ENCODE measurements around the gene BSDC1. TPM values are rescaled to one million over a fixed set of nuclear protein-coding genes. Genes with fewer than 3 reads are reported as not detected.

Gene BSDC1
- total RNA-seq, 1 experiment from 2014 or later: 44.3 TPM

DNA sequence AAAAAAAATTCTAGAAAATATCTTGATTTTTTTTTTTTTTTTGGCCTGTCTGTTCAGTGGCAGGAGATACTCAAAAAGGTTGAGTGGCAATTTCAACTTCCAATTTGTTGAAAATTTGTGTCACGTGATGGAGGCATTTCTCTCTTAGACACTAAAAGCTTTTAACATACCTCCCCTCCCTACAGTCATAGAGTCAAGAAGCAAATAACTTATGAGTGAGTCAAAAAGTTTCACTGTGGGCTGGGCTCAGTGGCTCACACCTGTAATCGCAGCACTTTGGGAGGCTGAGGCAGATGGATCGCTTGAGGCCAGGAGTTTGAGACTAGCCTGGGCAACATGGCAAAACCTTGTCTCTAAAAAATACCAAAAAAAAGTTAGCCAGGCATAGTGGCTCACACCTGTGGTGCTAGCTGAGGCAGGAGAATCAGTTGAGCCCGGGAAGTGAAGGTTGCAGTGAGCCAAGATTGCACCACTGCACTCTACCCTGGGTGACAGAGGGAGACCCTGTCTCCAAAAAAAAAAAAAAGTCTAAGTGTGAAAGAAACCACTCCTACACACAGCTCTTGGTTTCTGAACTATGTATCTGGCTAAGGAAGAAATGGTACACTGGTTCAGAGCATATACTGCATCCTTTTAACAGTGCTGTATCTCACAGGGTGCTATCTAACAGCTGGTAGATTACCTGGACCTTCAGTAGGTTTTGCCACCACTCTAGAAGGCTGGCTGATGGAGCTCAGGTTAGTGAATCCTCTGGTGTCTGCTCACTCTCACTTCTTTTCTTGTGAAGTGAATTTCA lies 11.6 kb upstream of the BSDC1 start:
- Mint-ChIP-seq H3K4me3 (no peak overlapping the region), H3K36me3 (peaks cover 3% of the 10 kb centered on the region; the same call in 1 of the 2 replicates), H3K27me3 (ENCODE audit: low read depth) (peaks cover 5% of the 10 kb centered on the region; the same call in 1 of the 2 replicates), H3K4me1 (peaks cover 3% of the 10 kb centered on the region; the same call in 1 of the 2 replicates), H3K27ac (no peak overlapping the region), H3K9me3 (peaks cover 6% of the 10 kb centered on the region; the same call in 1 of the 2 replicates)
- TF ChIP-seq FOXJ3 (CRISPR knock-in tag; IDR thresholded peaks at IDR 0.05; ENCODE audit: borderline replicate concordance): no peak
- TF ChIP-seq SP1 (CRISPR knock-in tag; conservative IDR thresholded peaks at IDR 0.05): no peak
- no peak for TF ChIP-seq NFE2L1 (CRISPR knock-in tag; IDR thresholded peaks at IDR 0.05)
- no peak for TF ChIP-seq JUN (CRISPR knock-in tag; IDR thresholded peaks at IDR 0.05)
- TF ChIP-seq, protein P1, sequence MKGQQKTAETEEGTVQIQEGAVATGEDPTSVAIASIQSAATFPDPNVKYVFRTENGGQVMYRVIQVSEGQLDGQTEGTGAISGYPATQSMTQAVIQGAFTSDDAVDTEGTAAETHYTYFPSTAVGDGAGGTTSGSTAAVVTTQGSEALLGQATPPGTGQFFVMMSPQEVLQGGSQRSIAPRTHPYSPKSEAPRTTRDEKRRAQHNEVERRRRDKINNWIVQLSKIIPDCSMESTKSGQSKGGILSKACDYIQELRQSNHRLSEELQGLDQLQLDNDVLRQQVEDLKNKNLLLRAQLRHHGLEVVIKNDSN (CRISPR knock-in tag; IDR thresholded peaks at IDR 0.05): no peak
- no peak for TF ChIP-seq EMX1 (CRISPR knock-in tag; IDR thresholded peaks at IDR 0.05)
- no peak for TF ChIP-seq SMAD3 (CRISPR knock-in tag; IDR thresholded peaks at IDR 0.05; ENCODE audit: borderline replicate concordance)
- no peak for TF ChIP-seq SMAD4 (CRISPR knock-in tag; IDR thresholded peaks at IDR 0.05)
- TF ChIP-seq, protein P2, sequence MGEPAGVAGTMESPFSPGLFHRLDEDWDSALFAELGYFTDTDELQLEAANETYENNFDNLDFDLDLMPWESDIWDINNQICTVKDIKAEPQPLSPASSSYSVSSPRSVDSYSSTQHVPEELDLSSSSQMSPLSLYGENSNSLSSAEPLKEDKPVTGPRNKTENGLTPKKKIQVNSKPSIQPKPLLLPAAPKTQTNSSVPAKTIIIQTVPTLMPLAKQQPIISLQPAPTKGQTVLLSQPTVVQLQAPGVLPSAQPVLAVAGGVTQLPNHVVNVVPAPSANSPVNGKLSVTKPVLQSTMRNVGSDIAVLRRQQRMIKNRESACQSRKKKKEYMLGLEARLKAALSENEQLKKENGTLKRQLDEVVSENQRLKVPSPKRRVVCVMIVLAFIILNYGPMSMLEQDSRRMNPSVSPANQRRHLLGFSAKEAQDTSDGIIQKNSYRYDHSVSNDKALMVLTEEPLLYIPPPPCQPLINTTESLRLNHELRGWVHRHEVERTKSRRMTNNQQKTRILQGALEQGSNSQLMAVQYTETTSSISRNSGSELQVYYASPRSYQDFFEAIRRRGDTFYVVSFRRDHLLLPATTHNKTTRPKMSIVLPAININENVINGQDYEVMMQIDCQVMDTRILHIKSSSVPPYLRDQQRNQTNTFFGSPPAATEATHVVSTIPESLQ (CRISPR knock-in tag; IDR thresholded peaks at IDR 0.05): no peak
- TF ChIP-seq KAT7 (CRISPR knock-in tag; IDR thresholded peaks at IDR 0.05; ENCODE audit: borderline replicate concordance): no peak
- ATAC-seq (no peak), DNase-seq (ENCODE audit: low spot score) (no peak)
- ChIA-PET POLR2A (interaction anchor here (0.6 kb wide), 1 partner anchor 351 kb away, joined by 4 read pairs; no protein-coding TSS in a partner anchor), CTCF (interaction anchor here (0.6 to 1.8 kb wide), 5 partner anchors 12 to 361 kb away, joined by 3 to 7 read pairs (median 4); partner anchors contain the start of gene BSDC1)

DNA sequence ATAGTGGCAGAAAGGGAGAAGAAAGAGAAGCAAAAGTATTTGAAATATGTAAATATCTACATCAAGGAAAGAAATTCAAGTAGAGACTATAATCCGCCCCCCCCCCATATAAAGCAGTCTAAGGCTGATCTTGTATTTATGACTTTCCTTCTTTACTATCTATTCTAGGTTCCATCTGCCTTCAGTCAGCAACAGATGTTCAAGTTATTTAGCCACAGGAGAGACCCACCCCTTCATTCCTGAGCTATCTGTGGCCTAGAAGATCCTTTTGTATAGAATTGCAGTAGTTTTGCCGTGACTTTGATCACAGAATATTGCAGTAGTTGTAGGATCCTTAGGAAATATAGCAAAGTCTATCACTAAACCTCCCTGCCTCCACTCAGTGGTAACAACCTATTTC lies 10.7 kb upstream of the BSDC1 start:
- Mint-ChIP-seq H3K4me1 (peaks cover 3% of the 10 kb centered on the region; the same call in 1 of the 2 replicates), H3K9me3 (peaks cover 6% of the 10 kb centered on the region; the same call in 1 of the 2 replicates), H3K27me3 (ENCODE audit: low read depth) (peaks cover 5% of the 10 kb centered on the region; the same call in 1 of the 2 replicates), H3K27ac (no peak overlapping the region), H3K36me3 (peaks cover 3% of the 10 kb centered on the region; the same call in 1 of the 2 replicates), H3K4me3 (no peak overlapping the region)
- TF ChIP-seq ZNF263 (CRISPR knock-in tag; IDR thresholded peaks at IDR 0.05; ENCODE audit: low read depth) (no peak), JUN (CRISPR knock-in tag; IDR thresholded peaks at IDR 0.05) (no peak), ZNF232 (CRISPR knock-in tag; IDR thresholded peaks at IDR 0.05) (no peak), FOXP1 (CRISPR knock-in tag; IDR thresholded peaks at IDR 0.05; ENCODE audit: borderline replicate concordance) (no peak), TP53 (CRISPR knock-in tag; IDR thresholded peaks at IDR 0.05) (no peak)
- TF ChIP-seq, protein P3, sequence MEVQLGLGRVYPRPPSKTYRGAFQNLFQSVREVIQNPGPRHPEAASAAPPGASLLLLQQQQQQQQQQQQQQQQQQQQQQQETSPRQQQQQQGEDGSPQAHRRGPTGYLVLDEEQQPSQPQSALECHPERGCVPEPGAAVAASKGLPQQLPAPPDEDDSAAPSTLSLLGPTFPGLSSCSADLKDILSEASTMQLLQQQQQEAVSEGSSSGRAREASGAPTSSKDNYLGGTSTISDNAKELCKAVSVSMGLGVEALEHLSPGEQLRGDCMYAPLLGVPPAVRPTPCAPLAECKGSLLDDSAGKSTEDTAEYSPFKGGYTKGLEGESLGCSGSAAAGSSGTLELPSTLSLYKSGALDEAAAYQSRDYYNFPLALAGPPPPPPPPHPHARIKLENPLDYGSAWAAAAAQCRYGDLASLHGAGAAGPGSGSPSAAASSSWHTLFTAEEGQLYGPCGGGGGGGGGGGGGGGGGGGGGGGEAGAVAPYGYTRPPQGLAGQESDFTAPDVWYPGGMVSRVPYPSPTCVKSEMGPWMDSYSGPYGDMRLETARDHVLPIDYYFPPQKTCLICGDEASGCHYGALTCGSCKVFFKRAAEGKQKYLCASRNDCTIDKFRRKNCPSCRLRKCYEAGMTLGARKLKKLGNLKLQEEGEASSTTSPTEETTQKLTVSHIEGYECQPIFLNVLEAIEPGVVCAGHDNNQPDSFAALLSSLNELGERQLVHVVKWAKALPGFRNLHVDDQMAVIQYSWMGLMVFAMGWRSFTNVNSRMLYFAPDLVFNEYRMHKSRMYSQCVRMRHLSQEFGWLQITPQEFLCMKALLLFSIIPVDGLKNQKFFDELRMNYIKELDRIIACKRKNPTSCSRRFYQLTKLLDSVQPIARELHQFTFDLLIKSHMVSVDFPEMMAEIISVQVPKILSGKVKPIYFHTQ (CRISPR knock-in tag; IDR thresholded peaks at IDR 0.05): no peak
- TF ChIP-seq, protein P4, sequence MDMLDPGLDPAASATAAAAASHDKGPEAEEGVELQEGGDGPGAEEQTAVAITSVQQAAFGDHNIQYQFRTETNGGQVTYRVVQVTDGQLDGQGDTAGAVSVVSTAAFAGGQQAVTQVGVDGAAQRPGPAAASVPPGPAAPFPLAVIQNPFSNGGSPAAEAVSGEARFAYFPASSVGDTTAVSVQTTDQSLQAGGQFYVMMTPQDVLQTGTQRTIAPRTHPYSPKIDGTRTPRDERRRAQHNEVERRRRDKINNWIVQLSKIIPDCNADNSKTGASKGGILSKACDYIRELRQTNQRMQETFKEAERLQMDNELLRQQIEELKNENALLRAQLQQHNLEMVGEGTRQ (CRISPR knock-in tag; IDR thresholded peaks at IDR 0.05): no peak
- DNase-seq (ENCODE audit: low spot score): no peak
- no peak for ATAC-seq
- POLR2A ChIA-PET: interaction anchor here (0.6 kb wide), 1 partner anchor 352 kb away, joined by 4 read pairs; no protein-coding TSS in a partner anchor
- CTCF ChIA-PET: interaction anchor here (1.0 to 1.8 kb wide), 3 partner anchors 10 to 115 kb away, joined by 4 to 7 read pairs (median 4); partner anchors contain the start of gene BSDC1
